K562 (cell line): ENCODE measurements around the gene CYB5D1. TPM values are rescaled to one million over a fixed set of nuclear protein-coding genes. Genes with fewer than 3 reads are reported as not detected.

Experiments
- CBX2 ChIP-seq: fragments of 200-600 bp; sonication (generic); IDR thresholded peaks from one replicate; pipeline ENCODE4 v1.6.1; 2012; ENCODE audit warnings: mild to moderate bottlenecking, low read length, inconsistent platforms; ENCODE audit not compliant: insufficient read depth, poor library complexity, severe bottlenecking
- CXXC5 ChIP-seq: fragments of 250-450 bp; sonication (Bioruptor Pico); IDR thresholded peaks from 2 replicates; pipeline ENCODE4 v1.8.0; 2022; ENCODE audit warnings: inconsistent platforms, mild to moderate bottlenecking, moderate library complexity
- EZH2 ChIP-seq: IDR thresholded peaks from 2 replicates; pipeline ENCODE4 v1.6.1; 2012; ENCODE audit warnings: low read depth, mild to moderate bottlenecking, inconsistent platforms, low read length, borderline replicate concordance
- FOXA3 ChIP-seq, 2 experiments: fragments of 450-650 bp in 1 of 2; sonication (generic) in 1 of 2; formaldehyde crosslinking; IDR thresholded peaks in 1 of 2; conservative IDR thresholded peaks in 1 of 2; 2 replicates each; pipeline versions ENCODE4 v1.4.0 to v1.8.0; 2020 to 2022; ENCODE audit warnings: mild to moderate bottlenecking in 2 of 2, missing genetic modification reagents in 1 of 2
- FOXJ2 ChIP-seq: fragments of 200-800 bp; sonication (Bioruptor generic); IDR thresholded peaks from 2 replicates; pipeline ENCODE4 v1.6.1; 2016; ENCODE audit warnings: missing genetic modification characterization, missing compliant biosample characterization
- FOXK2 ChIP-seq, 2 experiments: fragments of 450-650 bp; IDR thresholded peaks in 1 of 2; conservative IDR thresholded peaks in 1 of 2; 2 replicates each; pipeline ENCODE4 v1.6.1; 2016; ENCODE audit warnings: low read depth in 2 of 2, mild to moderate bottlenecking in 1 of 2
- HCFC1 ChIP-seq: IDR thresholded peaks from 2 replicates; pipeline ENCODE4 v1.6.1; 2012; ENCODE audit warnings: low read depth, low read length, improper control_type of control experiment
- HMGN3 ChIP-seq: IDR thresholded peaks from 2 replicates; pipeline ENCODE4 v1.6.1; 2011; ENCODE audit warnings: borderline replicate concordance, low read depth, mild to moderate bottlenecking, mixed read lengths, low read length; ENCODE audit not compliant: insufficient read length; ENCODE audit errors: extremely low read depth
- KDM5B ChIP-seq: fragments of 200-600 bp; sonication (generic); IDR thresholded peaks from 2 replicates; pipeline ENCODE4 v1.6.1; 2012; ENCODE audit warnings: low read depth, mild to moderate bottlenecking, moderate library complexity, low read length, control low read depth, inconsistent platforms; ENCODE audit not compliant: insufficient replicate concordance
- KLF16 ChIP-seq: IDR thresholded peaks from 2 replicates; pipeline ENCODE4 v1.6.1; 2016; ENCODE audit warnings: antibody characterized with exemption
- NFYB ChIP-seq: IDR thresholded peaks from 2 replicates; pipeline ENCODE4 v1.6.1; 2011; ENCODE audit warnings: mild to moderate bottlenecking, moderate library complexity; ENCODE audit not compliant: insufficient read length; ENCODE audit errors: extremely low read depth
- OTX1 ChIP-seq: fragments of 450-650 bp; formaldehyde crosslinking; IDR thresholded peaks from 2 replicates; pipeline ENCODE4 v1.4.0; 2022; ENCODE audit warnings: mild to moderate bottlenecking
- PREB ChIP-seq: sonication (generic); formaldehyde crosslinking; IDR thresholded peaks from 2 replicates; pipeline ENCODE4 v1.8.1; 2023; ENCODE audit warnings: mild to moderate bottlenecking, missing genetic modification reagents
- RFX5 ChIP-seq: IDR thresholded peaks from 2 replicates; pipeline ENCODE4 v1.6.1; 2011; ENCODE audit warnings: low read depth, mild to moderate bottlenecking, improper control_type of control experiment, low read length
- SETDB1 ChIP-seq: IDR thresholded peaks from one replicate; pipeline ENCODE4 v1.6.1; 2012; ENCODE audit warnings: low read length, control low read depth, inconsistent platforms
- SIN3A ChIP-seq, 2 experiments: fragments of 150-350 bp in 1 of 2; IDR thresholded peaks; 2 replicates each; pipeline ENCODE4 v1.6.1; 2011 to 2016; ENCODE audit warnings: borderline replicate concordance in 2 of 2, low read depth in 2 of 2, low read length in 2 of 2, mild to moderate bottlenecking in 2 of 2, moderate library complexity in 2 of 2; ENCODE audit not compliant: control insufficient read depth in 1 of 2
- U2AF1 ChIP-seq: fragments of 200-400 bp; formaldehyde crosslinking; optimal IDR thresholded peaks from 2 replicates; pipeline ENCODE3; 2017; ENCODE audit warnings: mild to moderate bottlenecking, low read depth, low read length, moderate library complexity
- ZFPM2 ChIP-seq: fragments of 250-450 bp; sonication (Bioruptor Pico); IDR thresholded peaks from 2 replicates; pipeline ENCODE4 v1.5.1; 2022; ENCODE audit warnings: mild to moderate bottlenecking
- ZNF717 ChIP-seq: fragments of 250-450 bp; sonication (Bioruptor Pico); IDR thresholded peaks from 2 replicates; pipeline ENCODE4 v1.5.0; 2021
- polyA plus RNA-seq, 8 experiments: library from polyadenylated mRNA; depleted of rRNA in 4 of 8; stranded (reverse) in 5 of 8; unstranded in 3 of 8; fragments of >200 nt; fragmentation: Nextera tagmentation in 2 of 8; fragmentation: Illumina TruSeq in 1 of 8; extraction: Ambion mirVana in 2 of 8; extraction: Trizol in 1 of 8; gene quantifications; 2 replicates each; pipeline versions ENCODE4 v1.2.1 to v1.2.3, GENCODE V29; 2011 to 2014; ENCODE audit warnings: inconsistent platforms in 1 of 8, missing spikeins in 1 of 8
- total RNA-seq, 7 experiments: library from RNA; depleted of rRNA in 6 of 7; stranded (reverse); fragments of >200 nt in 6 of 7; fragmentation: Illumina TruSeq in 2 of 7; extraction: Trizol in 2 of 7; gene quantifications; 2 replicates each; pipeline versions ENCODE4 v1.2.1 to v1.2.3, GENCODE V29; 2011 to 2021; ENCODE audit warnings: low replicate concordance in 1 of 7
- TF ChIP-seq, protein P1 (sequence below): fragments of 200-800 bp; sonication (Bioruptor generic); IDR thresholded peaks from 2 replicates; pipeline ENCODE4 v1.6.1; 2017; ENCODE audit warnings: missing genetic modification characterization, missing compliant biosample characterization
- TF ChIP-seq, protein P2 (sequence below): fragments of 450-650 bp; formaldehyde crosslinking; IDR thresholded peaks from 2 replicates; pipeline ENCODE4 v1.4.0; 2020; ENCODE audit warnings: mild to moderate bottlenecking, moderate library complexity
- TF ChIP-seq, protein P3 (sequence below): fragments of 250-450 bp; sonication (Bioruptor Pico); IDR thresholded peaks from 2 replicates; pipeline ENCODE4 v1.4.0; 2020

CYB5D1 gene
- total and polyA plus RNA-seq, 9 of the 15 experiments (the other 6 are each of a cell fraction or from before 2014, with no cell fraction given), result 2.4 to 7.9 (median 5.7) TPM

- no peak for TF ChIP-seq KDM5B
- peak; percentile 62 for TF ChIP-seq HCFC1
- no peak for TF ChIP-seq NFYB
- TF ChIP-seq, protein P1, sequence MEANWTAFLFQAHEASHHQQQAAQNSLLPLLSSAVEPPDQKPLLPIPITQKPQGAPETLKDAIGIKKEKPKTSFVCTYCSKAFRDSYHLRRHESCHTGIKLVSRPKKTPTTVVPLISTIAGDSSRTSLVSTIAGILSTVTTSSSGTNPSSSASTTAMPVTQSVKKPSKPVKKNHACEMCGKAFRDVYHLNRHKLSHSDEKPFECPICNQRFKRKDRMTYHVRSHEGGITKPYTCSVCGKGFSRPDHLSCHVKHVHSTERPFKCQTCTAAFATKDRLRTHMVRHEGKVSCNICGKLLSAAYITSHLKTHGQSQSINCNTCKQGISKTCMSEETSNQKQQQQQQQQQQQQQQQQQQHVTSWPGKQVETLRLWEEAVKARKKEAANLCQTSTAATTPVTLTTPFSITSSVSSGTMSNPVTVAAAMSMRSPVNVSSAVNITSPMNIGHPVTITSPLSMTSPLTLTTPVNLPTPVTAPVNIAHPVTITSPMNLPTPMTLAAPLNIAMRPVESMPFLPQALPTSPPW (CRISPR knock-in tag), result peak; percentile 96
- no peak for TF ChIP-seq OTX1 (CRISPR knock-in tag)
- no peak for TF ChIP-seq CBX2
- peak in 1 of 2 experiments; percentile 70; a peak in 2 of 4 replicates for TF ChIP-seq FOXK2 (conservative IDR thresholded peaks at IDR 0.05 in 1 of 2, IDR thresholded peaks at IDR 0.05 in 1 of 2; ENCODE audit: low read depth in 2 of 2)
- TF ChIP-seq SETDB1, result peak; percentile 25
- TF ChIP-seq HMGN3, result peak; percentile 45
- peak; percentile 79 for TF ChIP-seq CXXC5 (CRISPR knock-in tag)
- TF ChIP-seq PREB (CRISPR knock-in tag), result 0 out of 2 replicates have a peak, but pooled peaks have one; percentile 61
- no peak for TF ChIP-seq U2AF1
- peak; percentile 57 to 96; a peak in 2 of 4 replicates for TF ChIP-seq SIN3A (IDR thresholded peaks at IDR 0.05; ENCODE audit: borderline replicate concordance in 2 of 2, control insufficient read depth in 1 of 2, low read depth in 2 of 2, low read length in 2 of 2)
- TF ChIP-seq ZFPM2 (CRISPR knock-in tag), result no peak
- TF ChIP-seq EZH2, result no peak
- TF ChIP-seq KLF16, result no peak; the same call in 1 of the 2 replicates
- TF ChIP-seq FOXA3 (CRISPR knock-in tag; conservative IDR thresholded peaks at IDR 0.05 in 1 of 2, IDR thresholded peaks at IDR 0.05 in 1 of 2), result no peak
- peak; percentile 72; the same call in 1 of the 2 replicates for TF ChIP-seq RFX5
- TF ChIP-seq, protein P2, sequence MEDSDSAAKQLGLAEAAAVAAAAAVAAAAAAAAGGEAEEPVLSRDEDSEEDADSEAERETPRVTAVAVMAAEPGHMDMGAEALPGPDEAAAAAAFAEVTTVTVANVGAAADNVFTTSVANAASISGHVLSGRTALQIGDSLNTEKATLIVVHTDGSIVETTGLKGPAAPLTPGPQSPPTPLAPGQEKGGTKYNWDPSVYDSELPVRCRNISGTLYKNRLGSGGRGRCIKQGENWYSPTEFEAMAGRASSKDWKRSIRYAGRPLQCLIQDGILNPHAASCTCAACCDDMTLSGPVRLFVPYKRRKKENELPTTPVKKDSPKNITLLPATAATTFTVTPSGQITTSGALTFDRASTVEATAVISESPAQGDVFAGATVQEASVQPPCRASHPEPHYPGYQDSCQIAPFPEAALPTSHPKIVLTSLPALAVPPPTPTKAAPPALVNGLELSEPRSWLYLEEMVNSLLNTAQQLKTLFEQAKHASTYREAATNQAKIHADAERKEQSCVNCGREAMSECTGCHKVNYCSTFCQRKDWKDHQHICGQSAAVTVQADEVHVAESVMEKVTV (CRISPR knock-in tag), result no peak
- TF ChIP-seq, protein P3, sequence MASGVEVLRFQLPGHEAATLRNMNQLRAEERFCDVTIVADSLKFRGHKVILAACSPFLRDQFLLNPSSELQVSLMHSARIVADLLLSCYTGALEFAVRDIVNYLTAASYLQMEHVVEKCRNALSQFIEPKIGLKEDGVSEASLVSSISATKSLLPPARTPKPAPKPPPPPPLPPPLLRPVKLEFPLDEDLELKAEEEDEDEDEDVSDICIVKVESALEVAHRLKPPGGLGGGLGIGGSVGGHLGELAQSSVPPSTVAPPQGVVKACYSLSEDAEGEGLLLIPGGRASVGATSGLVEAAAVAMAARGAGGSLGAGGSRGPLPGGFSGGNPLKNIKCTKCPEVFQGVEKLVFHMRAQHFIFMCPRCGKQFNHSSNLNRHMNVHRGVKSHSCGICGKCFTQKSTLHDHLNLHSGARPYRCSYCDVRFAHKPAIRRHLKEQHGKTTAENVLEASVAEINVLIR (CRISPR knock-in tag), result 0 out of 2 replicates have a peak, but pooled peaks have one; percentile 20
- TF ChIP-seq ZNF717, result no peak
- no peak for TF ChIP-seq FOXJ2 (tag)
Observed at GRCh38 chr17:7836596-7837407, 21.0 kb upstream of the CYB5D1 start (continued).
